WI38 (cell line): ENCODE measurements around the gene HGD.

Experiments used
- H3K4me3 ChIP-seq: 2 replicates; pipeline ENCODE4 v1.5.1; 2011; ENCODE audit warnings: low read depth, mild to moderate bottlenecking, control low read depth, low read length
- CTCF ChIP-seq: IDR thresholded peaks from 2 replicates; pipeline ENCODE4 v1.5.1; 2012; ENCODE audit warnings: low read depth, mild to moderate bottlenecking, control low read depth, low read length

Gene HGD

GRCh38 chr3:120706950-120707349 is 24.9 kb upstream of the HGD start:
- no peak overlapping the region for H3K4me3 ChIP-seq

GRCh38 chr3:120705884-120706582 is 24.0 kb upstream of the HGD start:
- no peak overlapping the region for H3K4me3 ChIP-seq
- no peak for TF ChIP-seq CTCF

More at GRCh38 chr3:120706950-120707349, 24.9 kb upstream of the HGD start:
- no peak for TF ChIP-seq CTCF

GRCh38 chr3:120699333-120699732 is 17.3 kb upstream of the HGD start:
- TF ChIP-seq CTCF = no peak
- no peak overlapping the region for H3K4me3 ChIP-seq

GRCh38 chr3:120693439-120694171 is 11.6 kb upstream of the HGD start:
- no peak for TF ChIP-seq CTCF

GRCh38 chr3:120689395-120689794 is 7.4 kb upstream of the HGD start:
- TF ChIP-seq CTCF = no peak
- no peak overlapping the region for H3K4me3 ChIP-seq

More at GRCh38 chr3:120693439-120694171, 11.6 kb upstream of the HGD start:
- no peak overlapping the region for H3K4me3 ChIP-seq

- no peak for TF ChIP-seq CTCF
- no peak overlapping the region for H3K4me3 ChIP-seq
Measured at GRCh38 chr3:120688121-120688520, 6.1 kb upstream of the HGD start.

- TF ChIP-seq CTCF = no peak
- H3K4me3 ChIP-seq = no peak overlapping the region
Measured at GRCh38 chr3:120685411-120685810, 3.4 kb upstream of the HGD start.
